ENCODE data around the gene FDX1. TPM values are rescaled to one million over a fixed set of nuclear protein-coding genes. Genes with fewer than 3 reads are reported as not detected.

Gene FDX1
- total RNA-seq, 2 experiments from 2014 or later, result 8.2 to 13.1 TPM

DNA sequence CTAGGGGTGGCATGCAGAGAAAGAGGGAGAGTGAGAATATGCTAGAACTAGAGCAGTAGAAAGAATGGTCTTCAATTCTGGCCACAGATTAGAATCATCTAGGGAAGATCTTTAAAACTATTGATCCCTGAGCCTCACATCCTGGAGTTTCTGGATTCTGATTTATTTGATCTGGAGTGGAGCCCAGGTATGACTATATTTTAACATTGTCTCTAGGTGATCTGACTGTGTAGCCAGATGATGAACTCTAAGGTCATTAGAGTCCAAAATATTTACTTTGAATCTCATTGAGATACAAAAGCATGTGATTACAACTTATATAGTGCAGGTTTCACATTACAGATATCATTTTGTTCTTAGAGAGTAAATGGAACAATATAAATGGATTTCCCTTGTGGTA is 79.7 kb downstream of the FDX1 start:
- no peak overlapping the region for H3K4me3 Mint-ChIP-seq
- ChIA-PET CTCF (no interaction called here), POLR2A (no interaction called here)
- peaks cover 5% of the 10 kb centered on the region for H3K27me3 Mint-ChIP-seq
- H3K36me3 Mint-ChIP-seq (ENCODE audit: low read depth), result no peaks in the 10 kb centered on the region
- DNase-seq (no peak), ATAC-seq (no peak)
- no peaks in the 10 kb centered on the region for H3K4me1 Mint-ChIP-seq
- no peak overlapping the region for H3K27ac Mint-ChIP-seq
- intact Hi-C loops (cut with DNase I, micrococcal nuclease), result no loop called here
- H3K9me3 Mint-ChIP-seq (ENCODE audit: low read depth), result no peaks in the 10 kb centered on the region

DNA sequence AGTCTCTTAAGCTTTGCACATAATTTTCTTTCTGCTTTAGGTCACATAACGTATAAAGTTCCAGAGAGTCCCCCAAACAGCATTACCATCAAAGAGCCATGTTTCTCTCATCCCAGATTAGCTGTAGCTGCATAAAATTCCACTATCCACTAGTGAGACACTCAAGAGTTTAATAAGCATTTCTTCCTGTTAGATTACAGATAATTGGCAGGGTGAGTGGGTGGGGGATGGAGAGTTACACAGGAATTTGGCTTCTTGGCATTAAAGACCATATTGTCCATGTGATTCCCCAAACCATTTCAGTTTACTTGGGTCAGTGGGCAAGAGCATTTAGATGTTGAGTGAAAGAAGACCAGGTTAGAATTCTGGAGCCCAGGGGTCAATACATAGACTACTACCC is 82.3 kb downstream of the FDX1 start:
- ATAC-seq (no peak), DNase-seq (no peak)
- ChIA-PET POLR2A (no interaction called here), CTCF (no interaction called here)
- Mint-ChIP-seq H3K27ac (no peak overlapping the region), H3K4me3 (no peak overlapping the region), H3K9me3 (ENCODE audit: low read depth) (no peaks in the 10 kb centered on the region), H3K4me1 (no peaks in the 10 kb centered on the region), H3K27me3 (peaks cover 8% of the 10 kb centered on the region), H3K36me3 (ENCODE audit: low read depth) (no peaks in the 10 kb centered on the region)
- intact Hi-C loops (cut with DNase I, micrococcal nuclease), result no loop called here

DNA sequence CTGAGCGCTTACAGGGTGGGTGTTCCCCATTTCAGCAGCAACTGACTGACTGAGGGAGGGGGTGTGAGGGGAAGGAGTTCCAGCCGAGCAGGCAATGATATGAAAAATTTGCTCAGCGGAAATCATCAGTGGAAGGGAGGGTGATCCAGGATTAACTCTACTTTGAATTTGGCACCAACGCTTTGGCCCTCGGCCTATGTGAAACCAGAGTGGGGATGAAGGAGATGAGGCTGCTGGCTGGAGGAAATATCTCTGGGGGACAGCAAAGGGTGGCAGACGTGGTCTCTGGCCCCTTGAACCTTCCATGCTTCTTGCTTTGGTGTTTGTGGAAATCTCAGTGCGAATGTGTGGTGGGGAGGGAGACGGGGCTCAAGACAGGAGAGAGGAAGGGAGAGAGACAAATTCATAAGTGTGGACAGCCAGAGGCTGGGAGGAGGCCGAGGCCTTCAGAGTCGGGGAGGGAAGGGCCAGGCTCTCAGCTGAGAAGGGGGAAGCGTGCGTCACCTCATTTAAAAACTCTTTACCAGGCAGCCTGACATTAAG is 83.6 kb downstream of the FDX1 start:
- ATAC-seq (no peak), DNase-seq (no peak)
- H3K4me1 Mint-ChIP-seq, result no peaks in the 10 kb centered on the region
- no peak overlapping the region for H3K4me3 Mint-ChIP-seq
- H3K27ac Mint-ChIP-seq, result no peak overlapping the region
- H3K36me3 Mint-ChIP-seq (ENCODE audit: low read depth), result no peaks in the 10 kb centered on the region
- ChIA-PET POLR2A (no interaction called here), CTCF (no interaction called here)
- H3K27me3 Mint-ChIP-seq, result peaks cover 5% of the 10 kb centered on the region
- H3K9me3 Mint-ChIP-seq (ENCODE audit: low read depth), result peaks cover 3% of the 10 kb centered on the region
- intact Hi-C loops (cut with DNase I, micrococcal nuclease), result no loop called here

DNA sequence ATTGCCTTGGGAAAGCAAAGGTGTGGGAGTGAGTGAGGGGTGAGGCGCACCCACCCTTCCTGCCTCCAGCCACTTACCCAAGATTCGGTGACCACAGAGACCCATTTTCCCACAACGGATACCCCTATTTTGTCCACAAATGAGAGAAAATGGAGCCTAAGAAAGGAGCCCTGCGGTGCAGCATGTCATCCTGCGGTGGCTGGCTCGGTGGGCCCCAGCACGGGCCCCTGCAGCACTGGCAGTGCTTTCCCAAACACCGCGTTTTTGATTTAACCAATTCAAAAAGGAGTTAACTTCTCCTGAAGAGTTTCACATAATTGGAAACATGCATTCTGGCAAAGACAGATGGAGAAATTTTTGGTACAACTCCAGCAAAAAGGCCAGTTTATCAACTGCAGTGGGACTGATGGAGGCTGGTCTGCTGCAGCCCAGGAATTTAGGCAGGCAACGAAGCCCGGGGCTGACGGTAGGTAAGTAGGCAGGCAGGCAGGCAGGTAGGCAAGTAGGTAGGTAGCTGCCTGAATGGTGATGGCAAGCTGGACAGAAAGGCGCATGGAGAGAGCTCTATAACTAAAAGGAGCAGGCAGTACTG is 84.2 kb downstream of the FDX1 start:
- intact Hi-C loops (cut with DNase I, micrococcal nuclease), result no loop called here
- Mint-ChIP-seq H3K27me3 (peaks cover 5% of the 10 kb centered on the region), H3K9me3 (ENCODE audit: low read depth) (peaks cover 9% of the 10 kb centered on the region), H3K4me1 (no peaks in the 10 kb centered on the region), H3K4me3 (no peak overlapping the region), H3K27ac (no peak overlapping the region), H3K36me3 (ENCODE audit: low read depth) (no peaks in the 10 kb centered on the region)
- ATAC-seq (no peak), DNase-seq (no peak)
- ChIA-PET POLR2A (no interaction called here), CTCF (interaction anchor here (0.7 kb wide), 1 partner anchor 40 kb away, joined by 3 read pairs; no protein-coding TSS in a partner anchor)

Other genes with a start within 250 kb of the FDX1 start
- 10 to 100 TPM; 53.9 to 61.7 TPM for gene RDX, start 133.3 kb upstream of the FDX1 start, total RNA-seq